Glomerular endothelial cell (primary cell): ENCODE data around the gene DKKL1. TPM values are rescaled to one million over a fixed set of nuclear protein-coding genes. Genes with fewer than 3 reads are reported as not detected.

ENCODE experiments used
- DNase-seq: peaks from one replicate; pipeline ENCODE4 v3.0.0-alpha.2; 2011; ENCODE audit warnings: low read depth, low spot score; ENCODE audit errors: extremely low read depth
- total RNA-seq: library from RNA; depleted of rRNA; stranded (reverse); fragments of >200 nt; gene quantifications from 2 replicates; pipeline ENCODE4 v1.2.3, GENCODE V29; 2015

Gene DKKL1
- total RNA-seq, 1 donor from 2014 or later, result 1.6 TPM

- DNase-seq, result no peak
These were observed 26.2 kb upstream of the DKKL1 start for GRCh38 chr19:49337267-49338022.

GRCh38 chr19:49338023-49338677 lies 25.5 kb upstream of the DKKL1 start:
- DNase-seq, result no peak

GRCh38 chr19:49338691-49339300 lies 24.9 kb upstream of the DKKL1 start:
- DNase-seq, result no peak

- no peak for DNase-seq
These were observed 24.2 kb upstream of the DKKL1 start for GRCh38 chr19:49339301-49340068.

GRCh38 chr19:49340069-49340864 lies 23.4 kb upstream of the DKKL1 start:
- DNase-seq, result no peak

- DNase-seq, result no peak
These were observed 22.6 kb upstream of the DKKL1 start for GRCh38 chr19:49340865-49341718.

- DNase-seq, result no peak
These were observed 21.4 kb upstream of the DKKL1 start for GRCh38 chr19:49342291-49342721.

GRCh38 chr19:49343123-49343522 lies 20.6 kb upstream of the DKKL1 start:
- no peak for DNase-seq

GRCh38 chr19:49344505-49345423 lies 18.9 kb upstream of the DKKL1 start:
- DNase-seq, result no peak

GRCh38 chr19:49347191-49347590 lies 16.5 kb upstream of the DKKL1 start:
- DNase-seq, result no peak

- no peak for DNase-seq
These were observed 15.8 kb upstream of the DKKL1 start for GRCh38 chr19:49347835-49348234.

GRCh38 chr19:49348305-49349189 lies 15.1 kb upstream of the DKKL1 start:
- no peak for DNase-seq

- no peak for DNase-seq
These were observed 14.1 kb upstream of the DKKL1 start for GRCh38 chr19:49349567-49349966.

GRCh38 chr19:49355909-49356353 lies 7.7 kb upstream of the DKKL1 start:
- DNase-seq, result no peak

GRCh38 chr19:49356382-49356781 lies 7.3 kb upstream of the DKKL1 start:
- no peak for DNase-seq

- DNase-seq, result no peak
These were observed 6.5 kb upstream of the DKKL1 start for GRCh38 chr19:49357186-49357585.
